GM12801 (cell line): ENCODE measurements around the gene MDC1.

Source experiments
- TF ChIP-seq, protein P1 (sequence below): IDR thresholded peaks from one replicate; pipeline ENCODE4 v1.5.1; 2011; ENCODE audit warnings: control low read depth; ENCODE audit not compliant: insufficient read length; ENCODE audit errors: extremely low read depth

MDC1 gene

DNA sequence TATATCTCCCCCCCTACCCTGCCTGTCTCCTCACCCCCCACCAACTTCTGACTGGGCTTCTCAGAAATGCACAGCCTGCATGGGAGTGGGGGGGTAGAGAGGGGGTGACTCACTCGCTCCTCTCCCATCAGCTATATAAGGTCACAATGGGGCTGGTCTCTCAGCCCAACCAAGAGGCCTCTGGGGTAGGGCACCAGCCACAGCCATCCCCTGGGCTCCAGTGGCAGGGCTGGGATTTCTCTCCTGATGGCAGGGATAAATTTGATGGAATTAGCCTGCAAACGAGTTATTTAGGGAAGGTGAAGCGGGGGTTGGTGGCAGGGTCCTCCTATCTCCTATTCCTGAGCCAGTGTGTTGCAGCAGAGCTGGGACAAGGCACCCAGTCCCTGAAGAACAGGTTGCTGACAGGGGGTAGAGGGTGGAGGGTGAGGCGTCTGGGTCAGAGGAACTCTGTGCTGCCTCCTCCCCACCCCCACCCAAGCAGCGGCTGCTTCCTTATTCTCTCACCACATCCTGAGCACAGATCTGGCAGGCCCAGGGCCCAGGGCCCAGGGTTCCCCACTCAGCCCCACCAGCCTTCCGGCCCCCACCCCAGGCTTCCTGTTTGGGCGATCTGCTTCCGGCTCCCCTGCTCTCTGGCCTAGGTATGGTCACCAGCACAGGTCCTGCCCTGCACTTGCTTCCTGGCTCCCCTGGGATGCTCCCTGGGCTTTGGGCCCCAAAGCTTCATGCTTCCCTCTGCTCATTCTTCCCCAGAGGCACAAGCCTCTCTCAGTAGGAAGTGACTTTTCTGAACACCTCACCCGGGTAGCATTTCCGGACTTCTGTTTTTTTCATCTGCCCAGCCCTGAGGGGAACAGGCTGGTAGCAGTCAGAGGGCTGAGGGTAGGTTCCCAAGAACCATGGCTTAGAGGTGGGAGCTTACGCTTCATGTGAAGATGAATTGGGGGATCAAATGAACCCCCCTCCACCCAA lies 34.7 kb downstream of the MDC1 start:
- TF ChIP-seq, protein P1, sequence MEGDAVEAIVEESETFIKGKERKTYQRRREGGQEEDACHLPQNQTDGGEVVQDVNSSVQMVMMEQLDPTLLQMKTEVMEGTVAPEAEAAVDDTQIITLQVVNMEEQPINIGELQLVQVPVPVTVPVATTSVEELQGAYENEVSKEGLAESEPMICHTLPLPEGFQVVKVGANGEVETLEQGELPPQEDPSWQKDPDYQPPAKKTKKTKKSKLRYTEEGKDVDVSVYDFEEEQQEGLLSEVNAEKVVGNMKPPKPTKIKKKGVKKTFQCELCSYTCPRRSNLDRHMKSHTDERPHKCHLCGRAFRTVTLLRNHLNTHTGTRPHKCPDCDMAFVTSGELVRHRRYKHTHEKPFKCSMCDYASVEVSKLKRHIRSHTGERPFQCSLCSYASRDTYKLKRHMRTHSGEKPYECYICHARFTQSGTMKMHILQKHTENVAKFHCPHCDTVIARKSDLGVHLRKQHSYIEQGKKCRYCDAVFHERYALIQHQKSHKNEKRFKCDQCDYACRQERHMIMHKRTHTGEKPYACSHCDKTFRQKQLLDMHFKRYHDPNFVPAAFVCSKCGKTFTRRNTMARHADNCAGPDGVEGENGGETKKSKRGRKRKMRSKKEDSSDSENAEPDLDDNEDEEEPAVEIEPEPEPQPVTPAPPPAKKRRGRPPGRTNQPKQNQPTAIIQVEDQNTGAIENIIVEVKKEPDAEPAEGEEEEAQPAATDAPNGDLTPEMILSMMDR: no peak

DNA sequence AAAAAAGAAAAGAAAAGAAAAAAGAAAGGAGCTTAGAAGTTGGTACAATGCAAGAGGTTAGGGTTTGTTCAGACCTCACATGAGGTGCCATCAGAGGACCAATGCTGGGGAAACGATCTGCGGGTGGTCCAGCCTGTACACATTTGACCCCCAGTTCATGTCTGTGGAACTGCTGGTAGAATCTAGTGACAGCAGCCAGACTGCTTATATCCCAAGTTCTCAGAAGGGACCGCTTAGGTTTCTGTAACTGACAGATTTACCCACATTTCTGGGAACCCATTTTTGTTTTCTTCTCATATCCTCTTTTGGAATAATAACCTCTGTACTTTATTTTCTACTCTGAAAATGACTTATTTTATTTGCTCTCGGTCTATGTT lies 35.3 kb downstream of the MDC1 start:
- TF ChIP-seq, protein P1: no peak

DNA sequence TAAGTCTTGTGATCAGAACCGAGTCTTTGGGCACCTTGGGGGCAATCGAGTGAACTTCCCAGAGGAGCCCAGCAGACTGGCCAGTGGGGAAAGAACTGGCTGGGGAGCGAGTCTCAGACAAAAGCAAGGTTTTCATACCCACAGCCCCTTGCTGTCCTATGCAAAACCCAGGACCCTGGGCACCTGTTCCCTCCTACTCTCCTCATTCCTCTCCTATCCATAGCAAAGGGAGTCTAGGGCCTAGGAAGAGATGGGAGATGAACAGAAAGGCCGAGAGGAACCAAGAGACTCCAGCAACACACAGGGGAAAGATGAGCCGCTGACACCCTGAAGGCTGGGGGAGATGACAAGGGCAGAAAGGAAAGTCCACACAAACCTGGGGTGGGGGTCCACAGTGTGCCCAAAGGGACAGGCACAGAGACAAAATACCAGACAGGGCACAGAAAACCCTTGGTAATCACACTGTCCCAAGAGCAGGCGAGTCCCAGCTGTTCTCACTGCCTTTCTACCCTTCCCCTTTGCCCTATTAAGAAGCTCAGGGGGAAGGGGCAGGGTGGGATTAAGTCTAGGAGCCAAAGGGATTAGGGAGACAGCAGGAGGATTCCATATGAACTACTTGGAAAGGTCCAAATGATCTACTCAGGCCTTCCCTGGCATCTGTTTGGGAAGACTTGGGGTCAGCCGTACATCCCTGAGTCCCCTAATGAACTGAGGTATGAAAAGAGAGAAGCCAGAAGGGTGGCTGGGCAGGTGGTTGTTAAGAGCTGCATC lies 37.1 kb downstream of the MDC1 start:
- TF ChIP-seq, protein P1: no peak

DNA sequence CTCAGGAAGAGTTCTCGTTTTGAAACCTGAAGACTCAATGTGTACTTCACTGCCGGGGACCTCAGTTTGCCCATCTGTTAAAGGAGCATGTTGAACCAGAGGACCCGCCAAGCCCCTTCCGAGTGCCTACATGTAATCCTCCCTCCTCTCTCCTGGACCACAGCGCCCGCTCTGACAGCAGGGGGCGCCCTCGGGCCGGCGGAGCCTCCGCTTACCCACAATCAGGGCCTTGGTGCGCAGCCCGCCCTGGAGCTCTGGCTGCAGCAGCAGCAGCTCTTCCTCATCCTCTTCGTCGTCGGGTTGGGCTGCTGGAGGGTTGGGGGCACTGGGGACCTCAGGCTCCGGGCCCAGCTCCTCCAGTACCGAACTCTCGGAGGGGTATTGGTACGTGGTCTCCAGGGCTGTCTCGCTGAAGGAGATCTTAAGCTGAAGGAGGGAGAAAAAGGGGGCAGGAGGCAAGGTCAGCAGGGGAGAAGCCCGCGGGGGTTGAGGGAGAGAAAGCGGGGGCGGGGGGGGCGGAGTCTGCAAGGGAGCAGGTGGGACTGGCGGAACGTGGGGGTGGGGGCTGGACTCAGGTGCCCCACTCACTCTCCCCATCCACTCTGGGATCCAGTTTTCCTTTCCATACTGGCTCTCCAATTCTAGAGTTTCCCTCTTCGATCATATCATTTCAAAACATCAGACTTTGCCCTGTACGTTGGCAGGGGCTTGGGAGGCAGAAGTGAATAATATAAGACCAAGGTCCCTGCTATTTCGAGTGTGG lies 37.9 kb downstream of the MDC1 start:
- TF ChIP-seq, protein P1: no peak

DNA sequence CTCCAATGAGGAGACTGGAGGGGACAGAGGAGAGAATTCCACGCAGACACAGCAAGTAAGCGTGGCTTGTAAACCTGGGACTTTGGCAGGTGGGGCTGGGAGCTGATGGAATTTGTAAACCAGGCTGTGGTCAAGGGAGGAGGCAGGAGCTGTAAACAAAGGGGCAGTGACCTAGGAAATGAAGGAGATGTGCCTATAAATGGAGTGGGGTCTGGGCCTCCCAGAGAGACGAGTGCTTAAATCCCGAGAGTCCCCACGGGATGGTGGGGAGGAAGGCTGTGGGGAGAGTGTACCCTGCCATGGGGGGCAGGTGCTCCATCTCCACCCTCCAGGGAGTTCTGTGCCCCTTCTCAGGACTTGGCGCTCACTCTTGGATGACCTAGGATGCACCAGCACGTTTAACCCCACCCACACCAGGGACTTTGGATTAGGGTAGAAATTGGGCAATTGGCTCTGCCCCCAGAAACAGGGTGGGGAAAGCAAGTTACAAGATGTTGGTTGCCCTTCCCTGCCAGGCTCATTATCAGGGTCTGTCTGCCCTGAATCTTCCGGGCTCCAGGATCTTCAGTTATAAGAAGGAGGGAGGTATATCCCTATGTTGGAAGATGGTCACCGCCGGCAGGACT lies 40.3 kb downstream of the MDC1 start:
- TF ChIP-seq, protein P1: no peak

DNA sequence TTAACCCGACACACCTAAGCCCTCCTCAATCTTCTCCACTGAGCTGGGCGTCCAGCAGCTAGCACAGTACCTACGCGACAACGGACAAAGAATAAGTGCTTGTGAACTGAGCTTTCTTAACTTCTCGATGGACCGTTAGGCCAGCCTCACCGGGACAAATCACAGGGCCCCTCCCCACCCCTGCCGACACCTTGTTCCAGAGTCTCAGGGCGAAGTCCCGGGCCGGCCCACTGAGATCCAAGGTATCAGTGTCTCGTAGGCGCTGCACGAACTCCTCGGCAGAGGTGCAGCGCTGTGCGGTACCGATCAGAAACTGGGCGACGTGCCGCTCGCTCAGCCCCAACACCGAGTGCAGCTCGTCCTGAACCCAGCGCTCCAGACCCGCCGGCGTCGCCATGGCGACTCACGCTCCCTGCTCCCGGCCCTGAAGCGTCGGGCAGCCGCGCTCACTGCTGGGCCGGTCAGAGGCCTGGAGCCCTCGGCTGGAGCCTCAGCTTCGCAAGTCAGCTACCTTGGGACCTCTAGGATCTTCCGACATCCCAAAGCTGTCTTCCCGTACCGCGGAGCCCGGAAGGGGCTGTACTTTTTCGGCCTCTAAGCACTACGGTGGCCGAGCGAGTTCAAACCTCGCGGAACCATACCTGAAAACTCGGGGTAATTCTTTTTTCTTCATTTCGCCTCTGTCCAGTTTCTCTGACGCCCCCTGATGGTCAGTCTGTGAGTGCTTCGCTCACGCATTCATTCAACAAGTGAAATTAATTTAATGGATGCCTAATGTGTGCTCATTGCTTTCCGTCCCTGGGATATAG lies 44.4 kb downstream of the MDC1 start, which contains the start of gene DHX16:
Gene DHX16 (minus strand): TSS at position 562 of the 809 bp plus-strand sequence. CDS start 165 bp downstream, at position 397.
- TF ChIP-seq, protein P1: peak; percentile 10
